Skeletal muscle cell (primary cell): ENCODE measurements around the gene KRIT1.

ENCODE experiments used
- DNase-seq: peaks from one replicate; pipeline ENCODE4 v3.0.0-alpha.2; 2010; ENCODE audit warnings: low read depth
- H3K4me3 ChIP-seq: 2 replicates; pipeline ENCODE4 v1.5.1; 2011; ENCODE audit warnings: low read depth, mild to moderate bottlenecking, control low read depth, low read length, moderate library complexity

KRIT1 gene

DNA sequence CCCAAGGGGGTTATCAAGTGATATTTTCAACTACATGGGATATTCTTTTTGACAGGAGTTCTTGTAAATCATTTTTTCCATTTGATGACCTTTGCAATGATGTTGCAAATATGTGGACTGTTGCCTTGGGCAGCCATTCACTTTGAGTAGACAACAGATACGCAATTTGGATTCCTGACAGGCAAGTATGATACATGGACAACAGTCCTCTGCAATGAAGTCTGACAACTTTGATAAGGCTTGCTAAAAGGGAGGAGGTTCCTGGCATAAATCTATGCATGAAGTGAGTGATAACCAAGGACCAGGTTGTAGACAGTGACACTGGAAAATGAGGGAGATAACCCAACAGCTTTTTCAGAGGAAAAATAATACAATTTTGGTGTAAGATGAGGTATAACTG, 84.4 kb downstream of the KRIT1 start:
- H3K4me3 ChIP-seq, result no peak overlapping the region
- DNase-seq, result no peak

DNA sequence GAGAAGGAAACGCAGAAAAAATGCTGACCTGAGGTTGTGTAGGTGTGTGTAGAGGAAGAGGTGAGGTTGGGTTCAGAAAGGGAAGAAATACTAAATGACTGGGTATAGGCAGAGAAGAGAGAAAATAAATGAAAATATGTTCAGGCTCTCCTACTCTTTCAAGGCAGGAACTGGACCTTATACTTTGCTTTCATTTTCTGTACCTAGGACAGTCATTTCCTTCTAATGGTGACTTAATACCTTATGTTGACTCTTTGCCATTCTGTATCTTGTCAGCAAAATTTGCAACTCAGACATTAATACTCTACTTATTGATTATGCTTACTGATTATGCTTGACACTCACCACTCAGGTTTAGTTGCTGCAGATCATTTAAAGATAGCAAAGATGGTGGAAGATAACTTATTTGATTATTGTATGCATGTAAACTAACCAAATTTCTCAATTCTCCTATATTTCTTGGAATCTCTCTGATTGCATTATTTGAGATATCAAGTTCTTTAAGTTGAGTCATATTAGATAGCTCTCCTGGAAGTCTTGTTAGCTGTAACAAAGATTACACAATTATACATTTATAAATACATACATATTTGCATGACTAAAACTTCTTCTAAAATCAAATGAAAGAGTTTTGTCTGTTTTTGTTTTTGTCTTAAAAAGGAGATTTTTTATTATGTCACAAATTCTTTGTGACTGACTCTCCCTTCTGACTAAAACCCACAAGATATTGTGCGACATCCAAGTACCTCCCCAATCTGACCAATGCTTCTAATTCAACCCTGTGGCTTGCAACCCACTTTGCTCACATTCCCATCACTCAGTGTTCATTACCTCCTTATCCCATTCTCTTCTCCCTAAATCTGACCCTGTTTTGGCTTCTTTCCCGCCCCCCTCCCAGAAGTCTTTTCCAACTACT, 86.8 kb downstream of the KRIT1 start:
- peak; percentile 73 for DNase-seq
- H3K4me3 ChIP-seq, result no peak overlapping the region

DNA sequence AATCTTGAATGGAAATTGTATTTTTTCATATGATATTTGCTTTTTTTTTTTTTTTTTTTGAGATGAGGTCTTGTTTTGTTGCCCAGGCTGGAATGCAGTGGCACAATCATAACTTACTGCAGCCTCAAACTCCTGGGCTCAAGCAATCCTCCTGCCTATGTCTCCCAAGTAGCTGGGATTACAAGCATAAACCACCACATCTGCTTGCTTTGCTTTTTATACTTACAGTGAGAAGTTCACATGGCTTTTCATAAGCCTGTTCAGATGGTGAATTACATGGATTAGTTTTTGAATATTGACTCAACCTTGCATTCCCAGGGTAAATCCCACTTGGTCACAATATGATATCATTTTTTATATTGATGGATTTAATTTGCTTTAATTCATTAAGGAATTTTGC, 88.7 kb downstream of the KRIT1 start:
- DNase-seq, result no peak
- H3K4me3 ChIP-seq, result no peak overlapping the region

DNA sequence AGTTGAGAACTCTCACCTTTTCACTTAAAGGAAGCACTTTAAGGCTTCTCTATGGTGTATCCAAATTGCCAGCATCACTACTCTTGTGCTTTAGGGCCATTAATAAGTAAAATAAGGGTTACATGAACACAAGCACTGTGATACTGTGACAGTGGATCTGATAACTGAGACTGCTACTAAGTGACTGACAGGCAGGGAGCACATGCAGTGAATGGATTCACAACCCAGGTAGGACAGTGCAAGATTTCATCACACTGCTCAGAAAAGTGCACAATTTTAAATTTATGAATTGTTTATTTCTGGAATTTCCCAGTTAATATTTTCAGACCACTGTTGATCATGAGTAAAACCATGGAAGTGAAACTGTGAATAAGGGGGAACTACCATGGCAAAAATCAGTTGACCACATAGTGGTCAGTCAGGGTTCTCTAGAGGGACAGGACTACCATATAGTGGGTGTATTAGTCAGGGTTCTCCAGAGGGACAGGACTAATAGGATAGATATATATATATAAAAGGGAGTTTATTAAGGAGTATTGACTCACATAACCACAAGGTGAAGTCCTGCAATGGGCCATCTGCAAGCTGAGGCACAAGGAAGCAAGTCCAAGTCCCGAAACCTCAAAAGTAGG, 90.5 kb downstream of the KRIT1 start:
- H3K4me3 ChIP-seq, result no peak overlapping the region
- DNase-seq, result no peak

GRCh38 chr7:92150450-92151017, 95.2 kb downstream of the KRIT1 start:
- DNase-seq, result no peak
- no peak overlapping the region for H3K4me3 ChIP-seq

DNA sequence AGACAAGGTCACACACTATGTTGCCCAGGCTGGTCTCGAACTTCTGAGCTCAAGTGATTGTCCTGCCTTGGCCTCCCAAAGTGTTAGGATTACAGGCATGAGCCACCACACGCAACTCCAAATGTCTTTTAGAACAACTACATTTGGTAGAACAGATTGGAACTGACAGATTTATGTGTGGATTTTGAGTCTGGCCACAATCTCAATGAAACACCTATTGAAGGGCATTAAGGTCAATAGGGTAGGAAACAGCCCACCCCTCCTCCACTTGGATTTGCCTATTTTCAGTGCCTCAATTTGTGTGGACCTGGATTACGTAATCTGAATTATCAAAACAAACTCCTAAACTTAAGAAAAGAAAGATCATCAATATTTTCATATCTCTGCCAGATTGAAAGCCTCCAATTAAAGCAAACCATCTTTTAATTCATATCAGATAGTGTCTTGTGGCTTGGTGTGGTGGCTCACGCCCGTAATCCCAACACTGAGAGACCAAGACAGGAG, 95.9 kb downstream of the KRIT1 start:
- H3K4me3 ChIP-seq, result no peak overlapping the region
- no peak for DNase-seq
